22Rv1 (cell line): ENCODE results near the gene CLEC7A.

Source experiments
- H3K27ac ChIP-seq: fragments of 450-650 bp; 2 replicates; pipeline ENCODE4 v1.5.1; 2017
- ZFX ChIP-seq: fragments of 450-650 bp; IDR thresholded peaks from 2 replicates; pipeline ENCODE4 v1.6.1; 2017; ENCODE audit warnings: antibody characterized with exemption, borderline replicate concordance
- TF ChIP-seq, protein P1 (sequence below): fragments of 450-650 bp; IDR thresholded peaks from 2 replicates; pipeline ENCODE4 v1.5.1; 2017; ENCODE audit warnings: mild to moderate bottlenecking

CLEC7A gene

DNA sequence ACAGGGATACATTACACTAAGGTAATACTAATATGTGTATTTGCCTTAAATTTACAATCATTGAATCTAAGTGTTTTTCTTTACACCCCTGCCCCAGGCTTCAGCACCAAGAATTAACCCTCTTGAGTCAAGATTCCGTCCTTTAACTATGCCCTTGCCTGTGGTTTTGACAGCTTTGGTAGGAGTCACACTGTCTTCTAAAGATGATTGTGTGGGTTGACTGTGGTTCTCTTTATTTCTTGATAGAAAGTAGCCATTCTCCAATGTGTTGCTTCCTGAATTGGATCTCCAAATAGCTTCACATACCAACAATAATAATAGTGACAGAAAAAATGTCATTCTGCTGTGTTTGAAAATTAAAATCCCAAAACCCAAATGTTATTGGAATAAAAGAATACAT lies 3.6 kb downstream of the CLEC7A start:
- no peak overlapping the region for H3K27ac ChIP-seq
- TF ChIP-seq ZFX = no peak
- TF ChIP-seq, protein P1, sequence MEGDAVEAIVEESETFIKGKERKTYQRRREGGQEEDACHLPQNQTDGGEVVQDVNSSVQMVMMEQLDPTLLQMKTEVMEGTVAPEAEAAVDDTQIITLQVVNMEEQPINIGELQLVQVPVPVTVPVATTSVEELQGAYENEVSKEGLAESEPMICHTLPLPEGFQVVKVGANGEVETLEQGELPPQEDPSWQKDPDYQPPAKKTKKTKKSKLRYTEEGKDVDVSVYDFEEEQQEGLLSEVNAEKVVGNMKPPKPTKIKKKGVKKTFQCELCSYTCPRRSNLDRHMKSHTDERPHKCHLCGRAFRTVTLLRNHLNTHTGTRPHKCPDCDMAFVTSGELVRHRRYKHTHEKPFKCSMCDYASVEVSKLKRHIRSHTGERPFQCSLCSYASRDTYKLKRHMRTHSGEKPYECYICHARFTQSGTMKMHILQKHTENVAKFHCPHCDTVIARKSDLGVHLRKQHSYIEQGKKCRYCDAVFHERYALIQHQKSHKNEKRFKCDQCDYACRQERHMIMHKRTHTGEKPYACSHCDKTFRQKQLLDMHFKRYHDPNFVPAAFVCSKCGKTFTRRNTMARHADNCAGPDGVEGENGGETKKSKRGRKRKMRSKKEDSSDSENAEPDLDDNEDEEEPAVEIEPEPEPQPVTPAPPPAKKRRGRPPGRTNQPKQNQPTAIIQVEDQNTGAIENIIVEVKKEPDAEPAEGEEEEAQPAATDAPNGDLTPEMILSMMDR = no peak

DNA sequence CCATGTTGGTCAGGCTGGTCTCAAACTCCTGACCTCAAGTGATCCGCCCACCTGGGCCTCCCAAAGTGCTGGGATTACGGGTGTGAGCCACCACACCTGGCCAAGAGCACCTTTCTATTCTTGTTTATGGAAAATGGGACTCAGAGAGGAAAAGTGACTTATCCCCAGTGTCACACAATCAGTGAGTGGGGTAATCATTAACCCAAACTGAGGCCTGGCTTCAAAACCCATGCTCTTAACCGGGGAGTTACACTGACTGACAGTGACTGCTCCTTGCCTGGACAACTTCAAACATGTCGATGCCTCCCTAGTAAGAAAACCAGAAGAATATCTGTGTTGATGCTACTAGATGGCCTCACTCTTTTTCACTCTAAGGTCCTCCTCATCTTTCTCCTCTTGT lies 7.3 kb downstream of the CLEC7A start:
- no peak overlapping the region for H3K27ac ChIP-seq
- no peak for TF ChIP-seq ZFX
- TF ChIP-seq, protein P1 = no peak

DNA sequence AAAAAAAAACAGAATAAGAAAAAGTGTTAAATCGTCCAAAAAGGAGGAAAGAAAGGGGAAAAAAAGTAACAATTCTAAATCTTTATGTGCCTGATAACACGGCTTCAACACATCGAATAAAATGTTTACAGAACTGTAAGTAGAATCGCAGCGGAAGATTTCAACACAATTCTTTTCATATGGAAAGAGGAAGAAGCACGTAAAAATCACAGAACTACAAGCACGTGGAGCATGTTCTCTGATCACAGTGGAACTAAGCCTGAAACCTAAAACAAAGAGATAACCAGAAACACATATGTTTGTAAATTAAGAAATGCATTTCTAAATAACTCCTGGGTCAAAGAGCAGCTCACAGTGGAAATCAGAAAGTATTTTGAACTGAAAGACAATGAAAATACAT lies 8.7 kb downstream of the CLEC7A start:
- TF ChIP-seq, protein P1 = no peak
- no peak for TF ChIP-seq ZFX
- no peak overlapping the region for H3K27ac ChIP-seq

DNA sequence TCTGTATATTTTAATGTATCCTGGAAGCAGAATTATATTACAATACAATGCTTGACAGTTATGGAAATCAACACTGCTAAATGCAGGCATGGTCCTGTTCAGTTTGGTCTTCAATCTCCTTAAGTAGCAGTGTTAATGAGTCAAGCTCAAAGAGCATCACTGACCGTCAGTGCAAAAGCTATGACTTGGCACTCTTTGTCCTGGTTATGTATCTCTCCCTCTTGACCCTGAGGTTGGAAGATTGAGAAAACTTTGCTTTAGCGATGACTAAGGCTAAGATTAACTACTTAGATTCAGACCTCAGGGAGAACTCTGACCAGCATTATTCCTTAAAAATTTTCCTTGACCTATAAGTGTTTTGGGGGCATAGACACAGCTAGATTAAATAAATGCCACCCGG lies 10.9 kb downstream of the CLEC7A start:
- H3K27ac ChIP-seq = no peak overlapping the region
- TF ChIP-seq, protein P1 = no peak
- no peak for TF ChIP-seq ZFX

DNA sequence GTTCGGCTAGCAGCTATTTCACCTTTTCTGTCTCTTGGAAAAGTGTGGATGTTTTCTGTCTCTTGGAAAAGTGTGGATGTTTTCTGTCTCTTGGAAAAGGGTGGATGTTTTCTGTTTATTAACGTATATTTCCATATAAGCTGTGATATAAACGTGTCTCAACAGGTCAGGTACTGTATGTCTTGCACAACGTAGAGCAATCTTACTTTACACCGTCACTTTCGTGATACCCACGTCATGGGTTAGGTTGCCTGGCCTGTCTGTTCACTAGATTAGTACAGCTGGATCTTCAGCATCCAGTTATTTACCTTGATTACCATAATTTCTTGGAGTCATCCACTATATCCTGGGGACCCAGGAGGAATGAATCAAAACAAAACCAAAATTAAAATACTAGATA lies 14.1 kb downstream of the CLEC7A start:
- no peak for TF ChIP-seq ZFX
- TF ChIP-seq, protein P1 = no peak
- H3K27ac ChIP-seq = no peak overlapping the region

DNA sequence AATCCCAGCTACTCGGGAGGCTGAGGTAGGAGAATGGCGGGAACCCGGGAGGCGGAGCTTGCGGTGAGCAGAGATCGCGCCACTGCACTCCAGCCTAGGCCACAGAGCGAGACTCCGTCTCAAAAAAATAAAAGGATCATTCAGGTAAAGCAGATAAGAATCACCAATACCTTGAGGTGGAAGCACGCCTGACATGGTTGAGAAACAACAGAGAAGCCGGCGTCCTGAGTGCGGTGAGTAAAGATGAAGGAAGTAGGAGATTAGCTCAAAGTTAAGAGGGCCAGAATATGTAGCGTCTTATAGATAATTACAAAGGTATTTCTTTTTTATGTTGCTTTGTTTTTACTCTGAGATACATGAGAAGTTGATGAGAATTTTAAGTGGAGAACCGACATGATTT lies 14.7 kb downstream of the CLEC7A start:
- no peak for TF ChIP-seq ZFX
- TF ChIP-seq, protein P1 = no peak

DNA sequence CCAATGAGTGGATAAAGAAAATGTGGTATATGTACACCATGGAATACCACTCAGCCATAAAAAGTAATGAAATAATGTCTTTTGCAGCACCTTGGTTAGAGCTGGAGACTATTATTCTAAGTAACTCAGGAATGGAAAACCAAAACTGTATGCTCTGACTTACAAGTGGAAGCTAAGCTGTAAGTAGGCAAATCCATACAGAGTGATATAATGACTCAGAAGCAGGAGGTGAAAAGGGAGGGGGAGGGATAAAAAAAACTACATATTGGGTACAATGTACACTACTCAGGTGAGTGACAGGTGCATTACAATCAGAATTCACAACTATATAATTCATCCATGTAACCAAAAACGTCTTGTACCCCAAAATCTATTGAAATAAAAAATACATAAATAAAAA lies 16.1 kb downstream of the CLEC7A start:
- H3K27ac ChIP-seq = no peak overlapping the region
- no peak for TF ChIP-seq ZFX
- TF ChIP-seq, protein P1 = no peak

More for the DNA sequence above, 14.7 kb downstream of the CLEC7A start:
- no peak overlapping the region for H3K27ac ChIP-seq
